MM.1S (cell line): ENCODE measurements around the gene MINDY3.

Experiments
- DNase-seq: peaks from one replicate; pipeline ENCODE4 v3.0.0-alpha.2; 2015
- H2AFZ ChIP-seq: fragments of 300-600 bp; sonication (generic); 2 replicates; pipeline ENCODE4 v1.6.0; 2016; ENCODE audit warnings: antibody characterized with exemption, low read length
- H3F3A ChIP-seq: fragments of 300-600 bp; sonication (generic); 2 replicates; pipeline ENCODE4 v1.6.1; 2016; ENCODE audit warnings: mild to moderate bottlenecking, antibody characterized with exemption, low read length, moderate library complexity, mixed read lengths; ENCODE audit not compliant: insufficient read depth
- H3K27ac ChIP-seq: fragments of 300-600 bp; sonication (generic); 2 replicates; pipeline ENCODE4 v1.5.1; 2016; ENCODE audit warnings: mild to moderate bottlenecking, low read length
- H3K27me3 ChIP-seq: fragments of 300-600 bp; sonication (generic); replicated peaks from 2 replicates; pipeline ENCODE4 v1.6.0; 2016; ENCODE audit warnings: low read length; ENCODE audit not compliant: insufficient read depth
- H3K36me3 ChIP-seq: fragments of 300-600 bp; sonication (generic); replicated peaks from 2 replicates; pipeline ENCODE4 v1.6.1; 2016; ENCODE audit warnings: mild to moderate bottlenecking, low read length, mixed read lengths; ENCODE audit not compliant: insufficient read depth
- H3K4me1 ChIP-seq: fragments of 300-600 bp; sonication (generic); 2 replicates; pipeline ENCODE4 v1.6.1; 2016; ENCODE audit warnings: low read length, mixed read lengths
- H3K4me2 ChIP-seq: fragments of 300-600 bp; sonication (generic); 2 replicates; pipeline ENCODE4 v1.6.0; 2016; ENCODE audit warnings: low read depth, low read length
- H3K4me3 ChIP-seq: fragments of 300-600 bp; sonication (generic); 2 replicates; pipeline ENCODE4 v1.5.1; 2016; ENCODE audit warnings: low read length, mixed read lengths
- H3K79me2 ChIP-seq: fragments of 300-600 bp; sonication (generic); 2 replicates; pipeline ENCODE4 v1.6.1; 2016; ENCODE audit warnings: mixed run types, low read length, mixed read lengths
- H3K9ac ChIP-seq: fragments of 300-600 bp; sonication (generic); 2 replicates; pipeline ENCODE4 v1.6.1; 2016; ENCODE audit warnings: low read length, mixed read lengths
- H3K9me2 ChIP-seq: fragments of 300-600 bp; sonication (generic); replicated peaks from 2 replicates; pipeline ENCODE4 v1.6.1; 2016; ENCODE audit warnings: mild to moderate bottlenecking, low read length, mixed read lengths; ENCODE audit not compliant: insufficient read depth
- H3K9me3 ChIP-seq: fragments of 300-600 bp; sonication (generic); replicated peaks from 2 replicates; pipeline ENCODE4 v1.6.1; 2016; ENCODE audit warnings: mild to moderate bottlenecking, low read length, mixed read lengths; ENCODE audit not compliant: insufficient read depth
- H4K20me1 ChIP-seq: fragments of 300-600 bp; sonication (generic); 2 replicates; pipeline ENCODE4 v1.6.1; 2016; ENCODE audit warnings: mild to moderate bottlenecking, low read length, moderate library complexity, mixed read lengths; ENCODE audit not compliant: insufficient read depth
- CTCF ChIP-seq: fragments of 300-600 bp; sonication (generic); IDR thresholded peaks from 2 replicates; pipeline ENCODE4 v1.5.1; 2016; ENCODE audit warnings: antibody characterized with exemption, low read length, mixed read lengths
- EZH2 ChIP-seq: fragments of 300-600 bp; sonication (generic); optimal IDR thresholded peaks from 2 replicates; pipeline ENCODE3; 2017; ENCODE audit warnings: low read depth, mild to moderate bottlenecking, antibody characterized with exemption, low read length, mixed read lengths
- EZH2phosphoT487 ChIP-seq: fragments of 300-600 bp; sonication (generic); IDR thresholded peaks from 2 replicates; pipeline ENCODE4 v1.6.1; 2018; ENCODE audit warnings: antibody characterized with exemption, low read length

Gene MINDY3

DNA sequence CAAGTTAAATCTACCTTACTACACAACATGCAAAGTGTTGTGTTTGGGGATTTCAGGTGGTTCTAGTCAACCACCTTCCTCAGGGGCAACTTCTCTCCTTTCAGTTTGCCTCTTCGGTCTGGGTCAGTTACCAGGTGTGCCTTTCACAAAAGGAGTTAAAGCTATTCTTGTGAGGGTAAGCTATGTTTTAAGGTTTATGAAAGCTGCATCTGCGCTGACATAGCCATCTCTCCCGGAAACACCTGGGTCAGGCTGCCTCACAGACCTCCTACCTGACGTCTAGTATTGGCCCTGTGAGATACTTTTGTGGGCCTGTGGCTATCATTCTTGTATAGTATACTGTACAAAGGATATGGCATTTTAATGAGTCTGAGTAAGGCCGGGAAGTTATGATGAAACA lies 72.9 kb downstream of the MINDY3 start:
- Histone ChIP-seq H3K4me1 (peaks cover 85% of the 10 kb centered on the region), H3K4me3 (peak overlapping the region; percentile 41; the same call in 1 of the 2 replicates)

DNA sequence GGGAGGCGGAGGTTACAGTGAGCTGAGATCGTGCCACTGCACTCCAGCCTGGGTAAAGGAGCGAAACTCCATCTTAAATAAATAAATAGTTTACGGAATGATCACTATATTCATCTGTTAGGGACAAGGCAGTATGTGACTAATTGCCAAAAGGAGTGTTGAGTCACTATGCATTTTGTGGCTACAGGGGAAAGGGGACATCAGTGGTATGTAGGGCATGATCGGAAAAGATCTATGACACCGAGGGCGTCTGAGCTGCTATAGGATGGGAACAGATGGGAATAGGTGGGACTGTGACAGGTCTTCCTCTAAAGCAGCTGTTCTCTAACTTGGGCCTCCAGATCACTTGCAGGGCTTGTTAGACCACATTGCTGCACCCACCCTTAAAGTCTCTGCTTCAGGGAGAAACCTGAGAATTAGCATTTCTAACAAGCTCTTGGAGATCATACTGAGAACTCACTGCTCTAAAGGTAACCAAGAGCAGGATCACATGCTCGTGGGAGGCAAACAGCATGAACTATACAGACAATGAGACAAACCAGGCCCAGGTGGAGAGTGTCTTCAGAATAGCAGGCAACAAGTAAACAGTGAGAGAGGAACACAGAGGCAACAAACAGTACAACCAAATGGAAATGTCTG lies 75.5 kb downstream of the MINDY3 start:
- Histone ChIP-seq H3K79me2 (peaks cover 12% of the 10 kb centered on the region), H3K4me2 (no peak overlapping the region)
- TF ChIP-seq CTCF: no peak

More for the DNA sequence above, 72.9 kb downstream of the MINDY3 start:
- Histone ChIP-seq H3K4me2 (peak overlapping the region; percentile 75), H3K9me3 (no peaks in the 10 kb centered on the region), H3K27ac (peak overlapping the region; percentile 96), H2AFZ (no peak overlapping the region), H3K27me3 (no peaks in the 10 kb centered on the region), H3K9ac (peak overlapping the region; percentile 84), H3K36me3 (no peaks in the 10 kb centered on the region; the same call in 1 of the 2 replicates), H4K20me1 (no peaks in the 10 kb centered on the region), H3F3A (peaks cover 51% of the 10 kb centered on the region), H3K9me2 (no peaks in the 10 kb centered on the region), H3K79me2 (peaks cover 38% of the 10 kb centered on the region)
- TF ChIP-seq EZH2: no peak
- TF ChIP-seq CTCF: no peak
- TF ChIP-seq EZH2phosphoT487: no peak
- peak; percentile 99 for DNase-seq

DNA sequence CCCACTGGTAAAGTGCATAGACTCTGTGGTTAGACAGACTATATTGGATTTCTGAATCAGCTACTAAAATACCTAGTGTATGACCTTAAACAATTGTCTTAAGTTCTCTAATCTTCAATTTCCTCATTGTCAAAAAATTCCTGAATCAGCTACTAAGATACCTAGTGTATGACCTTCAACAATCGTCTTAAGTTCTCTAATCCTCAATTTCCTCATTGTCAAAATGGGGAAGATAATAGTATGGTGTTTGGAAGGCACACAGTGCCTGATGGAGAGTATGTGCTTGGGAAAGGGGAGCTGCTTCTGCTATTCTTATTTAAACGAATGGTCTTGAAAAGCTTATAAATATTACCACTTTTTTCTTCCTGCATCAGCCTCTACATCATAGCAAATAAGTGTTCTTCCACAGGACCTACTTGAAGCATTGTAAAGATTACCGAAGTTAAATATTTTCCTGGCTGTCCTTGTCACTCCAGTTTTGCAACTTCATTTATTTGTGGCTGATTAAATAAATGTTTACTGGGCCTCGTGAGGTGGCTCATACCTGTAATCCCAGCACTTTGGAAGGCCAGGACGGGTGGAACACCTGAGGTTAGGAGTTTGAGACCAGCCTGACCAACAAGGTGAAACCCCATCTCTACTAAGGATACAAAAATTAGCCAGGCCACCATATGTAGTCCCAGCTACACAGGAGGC lies 76.2 kb downstream of the MINDY3 start:
- Histone ChIP-seq H3K27me3 (no peaks in the 10 kb centered on the region), H3K9me3 (no peaks in the 10 kb centered on the region), H3K4me2 (no peak overlapping the region), H3K9me2 (no peaks in the 10 kb centered on the region), H4K20me1 (no peaks in the 10 kb centered on the region), H3K4me3 (no peak overlapping the region), H3K9ac (no peak overlapping the region), H3K27ac (no peak overlapping the region), H3K4me1 (peaks cover 66% of the 10 kb centered on the region), H3F3A (peaks cover 42% of the 10 kb centered on the region), H2AFZ (no peak overlapping the region), H3K79me2 (peaks cover 5% of the 10 kb centered on the region; the same call in 1 of the 2 replicates), H3K36me3 (peaks cover 8% of the 10 kb centered on the region; the same call in 1 of the 2 replicates)
- DNase-seq: no peak
- no peak for TF ChIP-seq EZH2phosphoT487
- no peak for TF ChIP-seq CTCF
- TF ChIP-seq EZH2: no peak

More for the DNA sequence above, 75.5 kb downstream of the MINDY3 start:
- Histone ChIP-seq H2AFZ (no peak overlapping the region), H3K9ac (0 out of 2 replicates have a peak overlapping the region, but pooled peaks have one; percentile 2), H3K36me3 (peaks cover 8% of the 10 kb centered on the region; the same call in 1 of the 2 replicates), H4K20me1 (no peaks in the 10 kb centered on the region), H3K27ac (peak overlapping the region; percentile 96), H3F3A (peaks cover 49% of the 10 kb centered on the region), H3K4me1 (peaks cover 73% of the 10 kb centered on the region), H3K4me3 (no peak overlapping the region), H3K9me2 (no peaks in the 10 kb centered on the region), H3K27me3 (no peaks in the 10 kb centered on the region), H3K9me3 (no peaks in the 10 kb centered on the region)
- DNase-seq: no peak
